HepG2 (cell line): ENCODE data around the gene ADCY5. TPM values are rescaled to one million over a fixed set of nuclear protein-coding genes. Genes with fewer than 3 reads are reported as not detected.

ENCODE experiments used
- ATAC-seq: fragments of 200-7000 bp; cut with Tn5 transposase; 3 replicates; pipeline ENCODE4 v1.9.1; 2020; ENCODE audit warnings: mild to moderate bottlenecking, moderate library complexity
- BruUV-seq: library from RNA; stranded (reverse); fragments of 400-500 nt; replicated peaks from 2 replicates; lab custom pipeline; 2021; lab: Mats Ljungman, UMichigan
- CTCF ChIA-PET: fragments of 300-600 bp; formaldehyde crosslinking; extraction: SDS; loops from one replicate; lab custom pipeline; 2021; ENCODE audit warnings: low total read pairs, inconsistent platforms, low intra/inter-chr PET ratio; lab: Yijun Ruan, JAX
- POLR2A ChIA-PET: fragments of 350-600 bp; sonication (Branson Sonifier 250); formaldehyde crosslinking; loops from one replicate; lab custom pipeline; 2020; ENCODE audit warnings: antibody characterized with exemption, inconsistent platforms; lab: Yijun Ruan, JAX
- DNase-seq: peaks from one replicate; pipeline ENCODE4 v3.0.0-alpha.2; 2015; ENCODE audit warnings: low spot score
- FAIRE-seq: peaks from 3 replicates; lab custom pipeline; 2011; peaks lifted over from hg19 to GRCh38; lab: Jason Lieb, UNC
- H2AFZ ChIP-seq: one replicate; pipeline ENCODE4 v1.6.1; 2011; ENCODE audit warnings: low read length, inconsistent platforms
- H3K27ac ChIP-seq: fragments of 300-600 bp; 3 replicates; pipeline ENCODE4 v1.8.0; 2011; ENCODE audit warnings: mixed run types, mild to moderate bottlenecking, mixed read lengths, low read length, inconsistent platforms; ENCODE audit not compliant: insufficient read depth; ENCODE audit errors: extremely low read length
- H3K27me3 ChIP-seq, 2 experiments: fragments of 200-600 bp in 1 of 2; 2 replicates in 1 of 2; 3 replicates in 1 of 2; pipeline versions ENCODE4 v1.6.0 to v1.8.0; 2011; ENCODE audit warnings: low read length in 2 of 2, mild to moderate bottlenecking in 2 of 2, moderate library complexity in 2 of 2, inconsistent platforms in 1 of 2; ENCODE audit not compliant: insufficient read depth in 2 of 2, control insufficient read depth in 1 of 2
- H3K36me3 ChIP-seq, 2 experiments: fragments of 200-600 bp in 1 of 2; replicated peaks in 1 of 2; 2 replicates in 1 of 2; 3 replicates in 1 of 2; pipeline versions ENCODE4 v1.5.1 to v1.8.0; 2011; ENCODE audit warnings: low read length in 2 of 2, inconsistent platforms in 1 of 2; ENCODE audit not compliant: insufficient read depth in 2 of 2, control insufficient read depth in 1 of 2
- H3K4me1 ChIP-seq: 2 replicates; pipeline ENCODE4 v1.5.1; 2012; ENCODE audit warnings: low read length, inconsistent platforms; ENCODE audit not compliant: insufficient read depth
- H3K4me2 ChIP-seq: 2 replicates; pipeline ENCODE4 v1.6.0; 2011; ENCODE audit warnings: low read depth, low read length, inconsistent platforms
- H3K4me3 ChIP-seq, 3 experiments: fragments of 200-600 bp in 1 of 3; sonication (generic), shearing (Covaris generic) in 1 of 3; replicated peaks in 1 of 3; 2 replicates each; pipeline ENCODE4 v1.5.1; 2011 to 2016; ENCODE audit warnings: low read length in 3 of 3, inconsistent platforms in 2 of 3, low read depth in 2 of 3, mild to moderate bottlenecking in 2 of 3, control low read depth in 1 of 3, mixed read lengths in 1 of 3; ENCODE audit not compliant: insufficient read depth in 1 of 3
- H3K79me2 ChIP-seq: one replicate; pipeline ENCODE4 v1.6.1; 2011; ENCODE audit warnings: low read length, inconsistent platforms; ENCODE audit not compliant: insufficient read depth
- H3K9ac ChIP-seq: 2 replicates; pipeline ENCODE4 v1.6.0; 2011; ENCODE audit warnings: mild to moderate bottlenecking, low read depth, low read length, inconsistent platforms; ENCODE audit not compliant: insufficient read depth
- H3K9me3 ChIP-seq: 2 replicates; pipeline ENCODE4 v1.5.1; 2012; ENCODE audit warnings: mild to moderate bottlenecking, low read length
- H4K20me1 ChIP-seq: 2 replicates; pipeline ENCODE4 v1.6.0; 2011; ENCODE audit warnings: inconsistent platforms, mild to moderate bottlenecking, low read length, moderate library complexity; ENCODE audit not compliant: insufficient read depth
- NCOA2 ChIP-seq: sonication (generic); formaldehyde crosslinking; IDR thresholded peaks from 2 replicates; pipeline ENCODE4 v1.8.0; 2022; ENCODE audit warnings: inconsistent platforms
- TBX2 ChIP-seq: sonication (generic); formaldehyde crosslinking; IDR thresholded peaks from 2 replicates; pipeline ENCODE4 v1.5.0; 2020; ENCODE audit warnings: missing genetic modification reagents, mild to moderate bottlenecking, borderline replicate concordance
- U2AF1 ChIP-seq: fragments of 200-400 bp; formaldehyde crosslinking; optimal IDR thresholded peaks from 2 replicates; pipeline ENCODE3; 2017; ENCODE audit warnings: mild to moderate bottlenecking, low read depth, low read length
- ZBTB21 ChIP-seq: sonication (generic); formaldehyde crosslinking; IDR thresholded peaks from 2 replicates; pipeline ENCODE4 v1.4.0; 2020; ENCODE audit warnings: missing genetic modification reagents
- ZNF296 ChIP-seq: sonication (generic); formaldehyde crosslinking; conservative IDR thresholded peaks from 2 replicates; pipeline ENCODE4 v1.5.0; 2020; ENCODE audit warnings: mild to moderate bottlenecking, missing genetic modification reagents
- ZNF460 ChIP-seq: sonication (generic); formaldehyde crosslinking; IDR thresholded peaks from 2 replicates; pipeline ENCODE4 v1.5.1; 2020; ENCODE audit warnings: missing genetic modification reagents, mild to moderate bottlenecking, borderline replicate concordance
- ZNF678 ChIP-seq: sonication (generic); formaldehyde crosslinking; IDR thresholded peaks from 2 replicates; pipeline ENCODE4 v1.4.0; 2020; ENCODE audit warnings: mild to moderate bottlenecking, missing genetic modification reagents
- ZNF850 ChIP-seq: sonication (generic); formaldehyde crosslinking; conservative IDR thresholded peaks from 2 replicates; pipeline ENCODE4 v1.9.0; 2021; ENCODE audit warnings: mild to moderate bottlenecking, missing genetic modification reagents
- WGBS: methylation state at CpG from one replicate; pipeline ENCODE4 v1.1.6; 2017; ENCODE audit warnings: low lambda C conversion rate; 5-methylcytosine and 5-hydroxymethylcytosine counted together
- in situ Hi-C: cut with HindIII; loops from 2 replicates; pipeline ENCODE4 v1.10.0; 2017; ENCODE audit warnings: low pct_unique_long_range_greater_than_20kb; ENCODE audit not compliant: extremely low pct_ligation_motif_present
- intact Hi-C: fragments of 100-400 bp; cut with micrococcal nuclease; formaldehyde crosslinking; loops from one replicate; pipeline ENCODE4 v1.10.0; 2022; ENCODE audit not compliant: unreplicated experiment
- polyA plus RNA-seq, 8 experiments: library from polyadenylated mRNA; depleted of rRNA in 3 of 8; stranded (reverse) in 7 of 8; unstranded in 1 of 8; fragments of >200 nt; fragmentation: Illumina TruSeq in 4 of 8; extraction: Trizol in 4 of 8; gene quantifications; 2 replicates each; pipeline versions ENCODE4 v1.2.1 to v1.2.3, GENCODE V29; 2011 to 2016; ENCODE audit warnings: low read depth in 4 of 8, missing spikeins in 1 of 8, mixed read lengths in 1 of 8; ENCODE audit not compliant: insufficient read depth in 1 of 8
- total RNA-seq, 5 experiments: library from RNA; depleted of rRNA; stranded (reverse); fragments of >200 nt; fragmentation: Illumina TruSeq; extraction: Trizol; gene quantifications; 2 replicates each; pipeline ENCODE4 v1.2.3, GENCODE V29; 2016; ENCODE audit warnings: low read depth in 1 of 5
- TF ChIP-seq, protein P1 (sequence below): conservative IDR thresholded peaks from 2 replicates; pipeline ENCODE4 v1.6.1; 2018; ENCODE audit warnings: missing genetic modification reagents
- TF ChIP-seq, protein P2 (sequence below): sonication (generic); formaldehyde crosslinking; IDR thresholded peaks from 2 replicates; pipeline ENCODE4 v1.4.0; 2020; ENCODE audit warnings: missing genetic modification reagents, borderline replicate concordance

Gene ADCY5
- total and polyA plus RNA-seq, 2 of the 13 experiments (the other 11 are each of a cell fraction or from before 2014, with no cell fraction given), result not detected

DNA sequence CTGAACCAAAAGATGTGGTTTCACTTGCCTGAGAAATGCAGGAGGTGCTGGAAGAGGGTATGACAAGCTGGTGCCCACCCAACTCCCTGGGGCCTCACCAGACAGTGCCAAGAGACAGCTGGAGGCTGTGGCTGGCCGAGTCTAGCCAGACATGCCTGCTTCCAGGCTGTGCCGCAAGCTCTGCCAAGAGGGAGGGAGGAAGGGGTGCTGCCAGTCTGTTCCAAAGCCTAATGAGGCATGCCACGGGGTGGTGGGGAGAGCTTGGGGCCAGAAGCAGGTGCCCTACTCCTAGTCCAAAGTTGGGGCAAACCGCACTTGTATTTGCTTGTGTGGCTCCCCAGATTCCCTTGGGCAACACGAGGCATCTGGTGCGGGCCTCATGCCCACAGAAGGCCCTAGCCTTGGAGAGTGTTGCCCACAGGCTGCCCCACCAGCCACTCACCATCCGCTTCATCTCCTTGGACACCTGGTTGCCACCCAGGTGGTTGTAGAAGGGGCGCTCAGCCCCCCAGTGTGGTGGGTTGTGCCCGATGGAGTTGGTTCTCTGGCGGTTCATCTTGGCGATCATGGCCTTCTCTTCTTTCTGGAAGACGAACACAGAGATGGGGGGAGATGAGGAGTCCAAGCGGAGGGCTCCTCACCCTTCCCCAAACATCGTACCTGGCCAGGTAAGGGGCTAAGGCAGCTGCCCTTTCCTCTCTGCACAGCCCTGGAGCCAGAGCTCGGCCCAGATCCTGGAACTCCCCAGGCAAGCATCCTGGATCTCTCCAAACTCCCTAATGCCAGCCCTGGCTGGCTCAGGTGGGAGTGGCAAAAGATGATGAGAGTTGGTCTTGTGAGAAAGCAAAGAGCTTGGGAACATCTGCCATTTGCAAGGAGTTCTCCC, 123.8 kb downstream of the ADCY5 start:
- intact Hi-C loops, result no loop called here
- Histone ChIP-seq H3K4me1 (peaks cover 3% of the 10 kb centered on the region; the same call in 1 of the 2 replicates), H2AFZ (no peak overlapping the region), H3K27ac (no peak overlapping the region), H3K79me2 (no peaks in the 10 kb centered on the region), H3K9ac (no peak overlapping the region), H3K36me3 (no peaks in the 10 kb centered on the region), H3K9me3 (no peaks in the 10 kb centered on the region), H4K20me1 (no peaks in the 10 kb centered on the region), H3K27me3 (peaks cover 5 to 63% of the 10 kb centered on the region in 2 experiments; a peak in 4 of 5 replicates), H3K4me3 (no peak overlapping the region), H3K4me2 (no peak overlapping the region)
- no peak for TF ChIP-seq ZBTB21 (CRISPR knock-in tag)
- no peak for TF ChIP-seq ZNF460 (CRISPR knock-in tag)
- TF ChIP-seq ZNF296 (CRISPR knock-in tag), result no peak
- TF ChIP-seq ZNF850 (CRISPR knock-in tag), result no peak
- TF ChIP-seq, protein P1, sequence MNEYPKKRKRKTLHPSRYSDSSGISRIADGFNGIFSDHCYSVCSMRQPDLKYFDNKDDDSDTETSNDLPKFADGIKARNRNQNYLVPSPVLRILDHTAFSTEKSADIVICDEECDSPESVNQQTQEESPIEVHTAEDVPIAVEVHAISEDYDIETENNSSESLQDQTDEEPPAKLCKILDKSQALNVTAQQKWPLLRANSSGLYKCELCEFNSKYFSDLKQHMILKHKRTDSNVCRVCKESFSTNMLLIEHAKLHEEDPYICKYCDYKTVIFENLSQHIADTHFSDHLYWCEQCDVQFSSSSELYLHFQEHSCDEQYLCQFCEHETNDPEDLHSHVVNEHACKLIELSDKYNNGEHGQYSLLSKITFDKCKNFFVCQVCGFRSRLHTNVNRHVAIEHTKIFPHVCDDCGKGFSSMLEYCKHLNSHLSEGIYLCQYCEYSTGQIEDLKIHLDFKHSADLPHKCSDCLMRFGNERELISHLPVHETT (CRISPR knock-in tag), result no peak
- TF ChIP-seq, protein P2, sequence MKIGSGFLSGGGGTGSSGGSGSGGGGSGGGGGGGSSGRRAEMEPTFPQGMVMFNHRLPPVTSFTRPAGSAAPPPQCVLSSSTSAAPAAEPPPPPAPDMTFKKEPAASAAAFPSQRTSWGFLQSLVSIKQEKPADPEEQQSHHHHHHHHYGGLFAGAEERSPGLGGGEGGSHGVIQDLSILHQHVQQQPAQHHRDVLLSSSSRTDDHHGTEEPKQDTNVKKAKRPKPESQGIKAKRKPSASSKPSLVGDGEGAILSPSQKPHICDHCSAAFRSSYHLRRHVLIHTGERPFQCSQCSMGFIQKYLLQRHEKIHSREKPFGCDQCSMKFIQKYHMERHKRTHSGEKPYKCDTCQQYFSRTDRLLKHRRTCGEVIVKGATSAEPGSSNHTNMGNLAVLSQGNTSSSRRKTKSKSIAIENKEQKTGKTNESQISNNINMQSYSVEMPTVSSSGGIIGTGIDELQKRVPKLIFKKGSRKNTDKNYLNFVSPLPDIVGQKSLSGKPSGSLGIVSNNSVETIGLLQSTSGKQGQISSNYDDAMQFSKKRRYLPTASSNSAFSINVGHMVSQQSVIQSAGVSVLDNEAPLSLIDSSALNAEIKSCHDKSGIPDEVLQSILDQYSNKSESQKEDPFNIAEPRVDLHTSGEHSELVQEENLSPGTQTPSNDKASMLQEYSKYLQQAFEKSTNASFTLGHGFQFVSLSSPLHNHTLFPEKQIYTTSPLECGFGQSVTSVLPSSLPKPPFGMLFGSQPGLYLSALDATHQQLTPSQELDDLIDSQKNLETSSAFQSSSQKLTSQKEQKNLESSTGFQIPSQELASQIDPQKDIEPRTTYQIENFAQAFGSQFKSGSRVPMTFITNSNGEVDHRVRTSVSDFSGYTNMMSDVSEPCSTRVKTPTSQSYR (CRISPR knock-in tag), result no peak
- no peak for TF ChIP-seq ZNF678 (CRISPR knock-in tag)
- TF ChIP-seq TBX2 (CRISPR knock-in tag), result no peak
- TF ChIP-seq U2AF1, result no peak
- TF ChIP-seq NCOA2 (CRISPR knock-in tag), result no peak
- ChIA-PET POLR2A (no interaction called here), CTCF (no interaction called here)
- BruUV-seq, result no TSS peak
- FAIRE-seq (no peak), ATAC-seq (no peak), DNase-seq (no peak)
- in situ Hi-C loops, result loop anchor here (5.0 kb wide), 1 partner anchor 232 kb away; no protein-coding TSS in a partner anchor
- 18% methylated on average over 10 of the region's 15 CpGs for WGBS
